ENCODE results near the gene MAPKAPK2.

MAPKAPK2 gene

GRCh38 chr1:206668351-206668750 is 16.4 kb upstream of the MAPKAPK2 start:
- no peaks in the 10 kb centered on the region for H3K9me3 Mint-ChIP-seq
- H3K27me3 Mint-ChIP-seq, result peaks cover 13% of the 10 kb centered on the region
- no peak overlapping the region for H3K27ac Mint-ChIP-seq
- no peaks in the 10 kb centered on the region for H3K36me3 Mint-ChIP-seq (ENCODE audit: low read depth)
- no peak overlapping the region for H3K4me3 Mint-ChIP-seq
- peaks cover 19% of the 10 kb centered on the region for H3K4me1 Mint-ChIP-seq (ENCODE audit: low read depth)

DNA sequence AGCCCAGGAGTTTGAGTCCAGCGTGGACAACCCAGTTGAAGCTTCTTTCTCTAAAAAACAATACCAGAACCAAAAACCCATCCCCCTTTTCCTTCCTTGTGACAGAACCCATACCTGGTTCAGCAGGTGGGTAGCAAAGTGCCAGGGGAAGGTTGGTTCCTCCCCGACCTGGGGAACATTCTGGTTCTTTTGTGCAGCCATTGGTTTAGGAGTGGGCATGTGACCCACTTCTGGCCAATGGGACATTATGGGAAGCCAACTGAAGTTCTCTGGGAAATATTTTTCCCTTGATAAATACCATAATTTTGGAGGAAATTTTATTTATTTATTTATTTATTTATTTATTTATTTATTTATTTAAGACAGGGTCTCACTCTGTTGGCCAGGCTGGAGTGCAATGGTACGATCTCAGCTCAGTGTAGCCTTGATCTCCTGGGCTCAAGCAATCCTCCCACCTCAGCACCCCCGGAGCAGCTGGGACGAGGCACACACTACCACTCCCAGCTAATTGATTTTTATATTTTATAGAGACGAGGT is 15.8 kb upstream of the MAPKAPK2 start:
- Mint-ChIP-seq H3K27me3 (peaks cover 9% of the 10 kb centered on the region), H3K9me3 (no peaks in the 10 kb centered on the region), H3K4me1 (ENCODE audit: low read depth) (peaks cover 13% of the 10 kb centered on the region), H3K27ac (no peak overlapping the region), H3K4me3 (no peak overlapping the region), H3K36me3 (ENCODE audit: low read depth) (no peaks in the 10 kb centered on the region)

DNA sequence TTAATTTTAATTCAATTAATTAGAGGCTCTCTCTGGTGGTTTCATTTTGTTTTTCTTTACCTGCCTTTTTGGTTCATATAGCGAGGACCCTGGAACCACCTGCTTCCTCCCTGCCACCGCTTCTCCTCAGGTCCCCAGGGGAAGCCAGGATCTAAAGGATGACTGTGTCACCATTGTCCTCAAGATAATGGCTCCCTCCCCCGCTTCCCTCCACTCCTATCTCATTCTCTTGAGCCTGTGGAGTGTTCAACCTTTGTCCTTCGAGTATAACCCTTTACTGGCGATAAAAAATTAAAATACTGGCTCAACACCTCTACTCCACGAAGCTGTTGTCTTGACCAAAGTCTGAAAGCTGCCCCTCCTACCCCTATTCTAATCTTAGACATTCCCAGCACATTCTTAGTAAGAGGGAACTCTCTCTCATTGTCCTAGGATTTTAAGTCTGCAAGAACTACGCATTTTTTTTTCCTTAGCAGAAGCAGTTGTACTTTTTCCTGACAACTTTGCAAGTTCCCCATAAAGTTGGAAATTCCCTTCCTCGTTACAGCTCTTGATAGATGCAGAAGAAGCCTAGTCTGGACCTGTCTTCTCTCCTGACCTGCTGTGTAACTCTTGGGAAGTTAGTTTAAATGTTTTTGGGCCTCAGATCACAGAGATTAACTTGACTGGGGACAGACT is 12.6 kb upstream of the MAPKAPK2 start:
- no peak overlapping the region for H3K27ac Mint-ChIP-seq
- H3K36me3 Mint-ChIP-seq (ENCODE audit: low read depth), result no peaks in the 10 kb centered on the region
- H3K27me3 Mint-ChIP-seq, result peaks cover 3% of the 10 kb centered on the region
- H3K4me1 Mint-ChIP-seq (ENCODE audit: low read depth), result peaks cover 12% of the 10 kb centered on the region
- H3K4me3 Mint-ChIP-seq, result no peak overlapping the region
- H3K9me3 Mint-ChIP-seq, result no peaks in the 10 kb centered on the region

DNA sequence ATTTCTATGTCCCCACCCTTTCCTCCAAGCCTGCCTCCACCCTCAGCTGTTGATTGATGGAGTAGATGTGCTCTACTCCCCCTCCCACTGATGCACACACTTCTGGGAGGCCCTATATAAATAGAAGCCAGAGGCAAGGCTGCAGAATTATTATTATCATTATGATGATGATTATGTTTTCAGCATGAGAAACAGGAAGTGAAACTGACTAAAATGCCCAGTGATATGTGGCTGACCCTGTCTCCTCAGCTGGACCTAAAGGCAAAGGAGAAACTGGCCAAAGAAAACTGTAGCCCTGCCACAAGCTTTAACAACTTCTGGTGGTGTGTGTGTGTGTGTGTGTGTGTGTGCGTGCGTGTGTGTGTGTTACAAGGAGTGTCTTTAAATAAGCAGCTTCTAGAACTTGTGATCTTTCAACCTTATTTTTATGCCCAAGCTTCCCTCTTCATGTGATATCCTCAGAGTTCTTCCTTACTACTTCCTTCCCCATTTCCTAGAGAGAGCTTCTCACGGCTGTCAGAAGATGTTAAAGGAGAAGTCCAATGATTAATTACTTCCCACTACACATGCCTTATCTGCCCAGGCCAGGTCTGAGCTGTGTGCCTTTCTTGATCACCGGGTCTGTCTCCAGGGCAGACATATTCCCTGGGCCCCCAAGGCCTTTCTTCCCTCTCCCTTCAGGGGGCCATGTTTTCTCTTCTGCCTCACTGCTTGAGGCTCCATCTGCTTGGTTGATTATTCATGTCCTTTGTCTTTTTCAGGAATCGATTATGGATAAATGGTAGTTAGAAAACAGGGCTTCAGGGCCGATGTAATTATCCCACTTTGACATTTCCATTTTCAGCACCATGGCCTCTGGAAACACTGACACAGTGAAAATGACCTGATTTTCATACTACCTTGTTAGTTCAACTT is 11.6 kb upstream of the MAPKAPK2 start:
- H3K27ac Mint-ChIP-seq, result no peak overlapping the region
- H3K9me3 Mint-ChIP-seq, result no peaks in the 10 kb centered on the region
- H3K27me3 Mint-ChIP-seq, result peaks cover 3% of the 10 kb centered on the region
- no peak overlapping the region for H3K4me3 Mint-ChIP-seq
- H3K4me1 Mint-ChIP-seq (ENCODE audit: low read depth), result peaks cover 9% of the 10 kb centered on the region
- H3K36me3 Mint-ChIP-seq (ENCODE audit: low read depth), result no peaks in the 10 kb centered on the region

DNA sequence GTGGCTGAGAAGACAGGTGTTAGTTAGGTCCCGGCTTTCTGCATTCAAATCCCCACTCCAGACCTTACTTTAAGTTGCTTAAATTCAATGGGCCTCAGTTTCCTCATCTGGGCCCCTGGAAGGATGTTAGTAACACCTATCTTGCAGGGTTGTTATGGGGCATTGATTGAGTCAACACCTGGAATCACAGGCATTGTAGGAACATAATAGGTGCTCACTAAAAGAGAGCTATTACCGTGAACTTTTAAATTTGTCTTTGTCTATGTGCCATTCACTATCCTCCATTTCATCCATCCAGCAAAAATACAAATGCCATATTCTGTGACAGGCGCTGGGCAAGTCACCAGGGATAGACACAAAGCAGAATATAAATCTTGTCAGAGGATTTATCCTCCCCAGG is 10.5 kb upstream of the MAPKAPK2 start:
- Mint-ChIP-seq H3K9me3 (no peaks in the 10 kb centered on the region), H3K4me1 (ENCODE audit: low read depth) (peaks cover 13% of the 10 kb centered on the region), H3K27ac (no peak overlapping the region)

DNA sequence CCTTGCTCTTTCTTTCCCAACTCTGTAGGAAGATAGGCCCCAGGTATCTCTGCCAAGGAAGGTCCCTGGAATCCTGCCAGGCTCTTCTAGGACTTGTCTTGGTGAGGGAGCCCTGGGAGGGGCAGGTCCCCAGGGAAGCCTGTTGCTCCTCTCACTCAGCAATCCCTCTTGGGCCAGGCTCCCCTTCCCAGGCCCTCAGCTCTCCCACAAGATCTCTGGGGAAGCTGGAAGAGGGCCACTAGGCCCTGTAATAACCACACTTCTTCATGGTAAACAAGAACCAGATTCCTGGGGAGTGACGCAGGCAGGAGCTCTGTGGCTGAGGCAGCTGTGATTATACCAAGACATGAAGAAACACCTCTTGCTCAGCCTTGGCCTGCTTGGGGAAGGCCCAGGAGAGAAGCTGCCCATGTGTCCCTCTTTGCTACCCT is 9.9 kb upstream of the MAPKAPK2 start:
- no peaks in the 10 kb centered on the region for H3K9me3 Mint-ChIP-seq
- H3K27ac Mint-ChIP-seq, result no peak overlapping the region
- H3K4me3 Mint-ChIP-seq, result no peak overlapping the region
- H3K4me1 Mint-ChIP-seq (ENCODE audit: low read depth), result peaks cover 19% of the 10 kb centered on the region
- no peaks in the 10 kb centered on the region for H3K27me3 Mint-ChIP-seq
- no peaks in the 10 kb centered on the region for H3K36me3 Mint-ChIP-seq (ENCODE audit: low read depth)

More for the DNA sequence above, 10.5 kb upstream of the MAPKAPK2 start:
- H3K4me3 Mint-ChIP-seq, result no peak overlapping the region
- no peaks in the 10 kb centered on the region for H3K27me3 Mint-ChIP-seq
- no peaks in the 10 kb centered on the region for H3K36me3 Mint-ChIP-seq (ENCODE audit: low read depth)

DNA sequence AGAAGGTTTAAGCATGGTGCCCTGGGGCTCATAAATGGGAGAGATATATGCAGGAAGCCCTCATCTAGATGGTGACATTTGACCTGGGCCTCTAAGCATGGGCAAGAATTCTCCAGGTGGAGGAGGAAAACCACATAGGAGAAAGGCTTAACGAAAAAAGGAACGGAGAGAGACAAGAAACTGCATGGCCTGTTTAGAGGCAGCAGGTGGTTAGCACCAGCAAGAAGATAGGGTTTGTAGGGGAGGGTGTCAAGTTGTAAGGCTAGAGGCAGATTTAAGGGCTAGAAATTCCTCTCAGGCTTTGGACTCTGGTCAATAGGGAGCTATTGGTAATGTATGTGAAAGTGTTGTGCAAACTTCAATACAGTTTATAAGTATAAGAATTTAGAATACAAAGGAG is 8.2 kb upstream of the MAPKAPK2 start:
- Mint-ChIP-seq H3K4me1 (ENCODE audit: low read depth) (peaks cover 36% of the 10 kb centered on the region), H3K27me3 (no peaks in the 10 kb centered on the region), H3K4me3 (no peak overlapping the region), H3K9me3 (no peaks in the 10 kb centered on the region), H3K36me3 (ENCODE audit: low read depth) (no peaks in the 10 kb centered on the region), H3K27ac (no peak overlapping the region)

DNA sequence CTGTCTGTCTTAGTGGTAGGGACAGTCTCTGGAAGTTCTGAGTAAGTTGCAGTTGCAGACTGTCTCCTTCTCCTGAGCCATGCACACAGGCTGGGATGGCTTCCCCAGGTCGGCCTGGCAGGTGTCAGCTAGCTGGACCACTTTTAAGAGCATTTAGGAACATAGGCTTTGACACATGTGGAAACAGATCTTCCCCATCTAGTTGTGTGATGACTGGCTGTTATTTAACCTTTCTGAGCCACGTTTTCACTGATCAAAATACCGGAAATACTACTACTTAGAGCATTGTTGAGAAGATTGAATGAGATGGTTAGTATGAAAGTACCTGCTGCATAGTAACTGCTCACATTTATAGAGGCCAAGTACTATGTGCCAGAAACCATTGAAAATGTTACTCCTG is 6.2 kb upstream of the MAPKAPK2 start:
- H3K9me3 Mint-ChIP-seq, result no peaks in the 10 kb centered on the region
- no peak overlapping the region for H3K27ac Mint-ChIP-seq
- no peaks in the 10 kb centered on the region for H3K27me3 Mint-ChIP-seq
- no peak overlapping the region for H3K4me3 Mint-ChIP-seq
- H3K36me3 Mint-ChIP-seq (ENCODE audit: low read depth), result no peaks in the 10 kb centered on the region
- H3K4me1 Mint-ChIP-seq (ENCODE audit: low read depth), result peaks cover 55% of the 10 kb centered on the region

DNA sequence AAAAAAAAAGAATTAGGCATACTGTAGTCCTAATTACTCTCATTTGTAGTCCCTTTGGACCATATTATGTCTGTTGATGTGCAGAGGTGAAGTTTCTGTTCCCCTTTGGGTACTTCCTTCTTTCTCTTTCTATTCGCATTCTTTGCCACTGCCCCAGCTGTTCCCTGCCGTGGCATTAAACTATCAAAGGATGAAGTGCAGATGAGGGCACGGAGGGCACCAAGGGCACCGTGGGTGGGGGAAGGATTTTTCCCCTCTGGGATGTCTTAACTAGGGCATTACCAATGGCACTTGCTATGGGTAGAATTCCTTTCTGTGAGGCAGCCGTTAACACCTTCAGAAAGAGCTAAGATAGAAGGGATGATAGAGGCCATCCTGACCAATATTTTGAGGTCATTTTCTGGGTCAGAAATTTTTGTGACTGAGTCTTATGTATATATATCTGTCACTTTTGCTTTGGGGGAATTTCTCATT is 4.9 kb upstream of the MAPKAPK2 start:
- Mint-ChIP-seq H3K4me1 (ENCODE audit: low read depth) (peaks cover 67% of the 10 kb centered on the region), H3K9me3 (no peaks in the 10 kb centered on the region), H3K4me3 (peak overlapping the region; percentile 56), H3K27ac (peak overlapping the region; percentile 88), H3K27me3 (peaks cover 3% of the 10 kb centered on the region), H3K36me3 (ENCODE audit: low read depth) (no peaks in the 10 kb centered on the region)

GRCh38 chr1:206680279-206680678 is 4.4 kb upstream of the MAPKAPK2 start:
- H3K36me3 Mint-ChIP-seq (ENCODE audit: low read depth), result no peaks in the 10 kb centered on the region
- H3K27ac Mint-ChIP-seq, result peak overlapping the region; percentile 88
- peak overlapping the region; percentile 56 for H3K4me3 Mint-ChIP-seq
- H3K4me1 Mint-ChIP-seq (ENCODE audit: low read depth), result peaks cover 67% of the 10 kb centered on the region
- H3K9me3 Mint-ChIP-seq, result no peaks in the 10 kb centered on the region
- H3K27me3 Mint-ChIP-seq, result peaks cover 3% of the 10 kb centered on the region

DNA sequence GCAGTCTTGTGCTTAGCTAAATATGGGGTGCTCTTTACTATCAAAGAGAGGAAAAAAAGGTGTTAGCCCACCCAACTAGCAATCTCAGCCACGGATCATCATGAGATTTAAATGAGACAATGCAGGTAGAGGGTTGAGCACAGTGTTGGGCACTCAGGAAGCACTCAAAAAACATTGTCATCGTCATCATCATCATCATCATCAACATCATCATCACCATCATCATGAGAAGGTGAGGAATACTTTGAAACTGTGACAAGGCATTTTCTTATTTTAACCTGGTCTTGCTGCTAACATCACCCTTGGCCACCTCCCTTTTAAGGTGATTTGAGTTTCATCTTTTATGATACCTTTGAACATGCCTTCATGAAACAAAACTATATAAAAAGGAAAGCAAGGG is 3.3 kb upstream of the MAPKAPK2 start:
- no peaks in the 10 kb centered on the region for H3K36me3 Mint-ChIP-seq (ENCODE audit: low read depth)
- no peak overlapping the region for H3K4me3 Mint-ChIP-seq
- peaks cover 67% of the 10 kb centered on the region for H3K4me1 Mint-ChIP-seq (ENCODE audit: low read depth)
- H3K27me3 Mint-ChIP-seq, result peaks cover 3% of the 10 kb centered on the region
- peak overlapping the region; percentile 58 for H3K27ac Mint-ChIP-seq
- no peaks in the 10 kb centered on the region for H3K9me3 Mint-ChIP-seq

DNA sequence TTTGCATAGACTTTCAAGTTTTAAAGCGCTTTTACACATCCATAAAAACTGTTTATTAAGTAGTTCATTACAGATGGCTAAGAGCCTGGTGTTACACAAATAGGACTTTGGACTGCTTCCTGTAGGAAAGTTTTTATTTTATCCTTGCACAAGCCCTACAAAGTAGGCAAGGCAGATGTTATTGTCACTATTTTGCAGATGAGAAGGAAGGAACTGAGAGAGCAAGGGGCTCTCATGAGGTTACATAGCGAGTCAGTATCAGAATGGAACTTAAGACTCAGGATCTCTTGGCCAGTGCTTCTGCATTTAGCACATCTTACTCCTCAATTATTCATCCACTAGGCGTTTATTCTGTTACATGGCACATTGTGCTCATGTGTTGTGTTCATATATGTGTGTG is 2.6 kb upstream of the MAPKAPK2 start:
- Mint-ChIP-seq H3K36me3 (ENCODE audit: low read depth) (peaks cover 4% of the 10 kb centered on the region), H3K9me3 (no peaks in the 10 kb centered on the region), H3K4me1 (ENCODE audit: low read depth) (peaks cover 71% of the 10 kb centered on the region), H3K27me3 (peaks cover 3% of the 10 kb centered on the region), H3K27ac (peak overlapping the region; percentile 18), H3K4me3 (no peak overlapping the region)

- Mint-ChIP-seq H3K27me3 (peaks cover 3% of the 10 kb centered on the region), H3K9me3 (no peaks in the 10 kb centered on the region), H3K4me1 (ENCODE audit: low read depth) (peaks cover 82% of the 10 kb centered on the region), H3K4me3 (no peak overlapping the region), H3K27ac (no peak overlapping the region), H3K36me3 (ENCODE audit: low read depth) (peaks cover 9% of the 10 kb centered on the region)
These were observed 1.4 kb upstream of the MAPKAPK2 start for GRCh38 chr1:206683313-206683712.

- no peaks in the 10 kb centered on the region for H3K9me3 Mint-ChIP-seq
- H3K27me3 Mint-ChIP-seq, result peaks cover 3% of the 10 kb centered on the region
- H3K27ac Mint-ChIP-seq, result no peak overlapping the region
- peaks cover 13% of the 10 kb centered on the region for H3K36me3 Mint-ChIP-seq (ENCODE audit: low read depth)
- peak overlapping the region; percentile 82 for H3K4me3 Mint-ChIP-seq
- H3K4me1 Mint-ChIP-seq (ENCODE audit: low read depth), result peaks cover 81% of the 10 kb centered on the region
These were observed 702 bp upstream of the MAPKAPK2 start for GRCh38 chr1:206684003-206684402.

GRCh38 chr1:206685334-206685768 is 646 bp downstream of the MAPKAPK2 start:
- Mint-ChIP-seq H3K9me3 (no peaks in the 10 kb centered on the region), H3K4me3 (peak overlapping the region; percentile 95), H3K36me3 (ENCODE audit: low read depth) (peaks cover 15% of the 10 kb centered on the region), H3K27ac (peak overlapping the region; percentile 96), H3K27me3 (peaks cover 3% of the 10 kb centered on the region), H3K4me1 (ENCODE audit: low read depth) (peaks cover 79% of the 10 kb centered on the region)
